NCI-H748 (cell line): Measurements from ENCODE around the gene NMNAT2.

ENCODE experiments used
- DNase-seq: peaks from one replicate; lab custom pipeline; 2025; ENCODE audit not compliant: unreplicated experiment; lab: John Stamatoyannopoulos, UW

NMNAT2 gene

DNA sequence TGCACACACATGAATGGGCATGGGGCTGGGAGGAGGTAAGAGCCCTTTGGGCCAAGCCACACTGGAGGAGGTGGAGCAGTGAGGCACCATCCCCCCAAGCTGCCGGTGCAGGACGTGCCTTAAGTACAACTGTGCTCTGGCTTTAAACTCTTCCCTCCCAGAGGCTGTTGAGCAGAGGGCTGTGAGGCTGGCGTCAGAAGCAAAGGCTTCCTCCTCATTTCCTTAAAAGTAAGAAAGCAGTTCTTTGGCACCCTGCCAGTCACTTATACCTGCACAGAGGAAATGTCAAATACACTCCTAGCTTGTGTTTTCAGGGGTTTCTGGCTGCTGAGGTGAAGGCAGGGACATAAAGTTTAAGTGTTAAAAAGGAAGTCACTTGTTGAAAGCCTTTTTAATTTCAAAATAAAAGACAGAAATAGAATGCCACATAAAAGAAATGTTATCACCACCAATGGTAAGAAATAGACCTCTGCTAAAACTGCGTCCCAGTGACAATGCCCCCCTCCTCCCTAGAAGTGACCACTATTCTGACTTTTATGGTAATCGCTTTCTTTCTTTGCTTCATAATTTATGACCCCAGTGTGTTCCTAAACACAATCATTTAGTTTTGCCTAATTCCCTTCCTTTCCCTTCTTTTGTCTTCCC is 199.1 kb downstream of the NMNAT2 start:
- peak; percentile 25 for DNase-seq

DNA sequence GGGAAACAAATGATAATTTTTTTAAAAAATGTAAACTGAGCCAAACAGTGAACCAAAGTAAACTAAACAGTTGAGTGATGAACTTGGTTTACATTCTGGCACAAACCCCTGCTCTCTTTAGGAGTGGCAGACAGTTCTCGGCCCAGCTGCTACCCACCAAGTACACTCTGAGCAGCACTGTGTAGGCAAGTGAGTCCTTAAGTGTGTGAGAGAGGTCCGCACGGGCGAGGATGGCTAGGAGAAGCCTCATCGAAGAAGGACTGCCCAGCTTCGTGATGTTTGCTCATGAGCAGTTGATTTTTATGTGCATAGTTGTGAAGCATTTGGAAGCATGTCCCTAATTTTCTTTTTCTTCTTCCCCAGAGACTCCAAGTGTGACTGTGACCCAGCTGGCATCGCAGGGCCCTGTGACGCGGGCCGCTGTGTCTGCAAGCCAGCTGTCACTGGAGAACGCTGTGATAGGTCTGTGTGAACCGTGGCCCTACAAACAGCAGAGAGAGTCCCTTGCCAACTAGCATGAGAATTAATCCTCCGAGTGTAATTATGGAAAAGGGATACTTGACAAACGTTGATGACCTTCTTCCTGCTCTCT is 200.1 kb downstream of the NMNAT2 start:
- peak; percentile 18 for DNase-seq

DNA sequence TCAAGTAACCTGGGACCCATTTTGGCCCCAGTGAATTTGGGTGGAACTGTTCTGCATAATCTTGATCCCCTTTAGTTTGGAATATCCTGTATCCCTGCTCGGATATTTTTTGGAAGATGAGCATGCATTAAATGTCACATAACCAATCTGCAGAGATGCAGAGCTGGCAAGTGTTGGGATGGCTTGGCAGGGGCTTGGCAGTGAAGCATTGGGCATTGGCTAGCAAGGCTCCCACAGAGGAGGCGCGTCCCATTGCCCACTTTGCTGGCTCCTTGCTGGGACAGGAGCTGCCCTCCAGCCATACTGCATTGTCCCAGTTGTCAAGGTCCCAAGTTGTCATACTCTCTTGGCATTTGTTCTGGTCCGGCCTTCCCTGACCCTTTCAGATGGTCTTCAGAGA is 202.2 kb downstream of the NMNAT2 start:
- DNase-seq: no peak

DNA sequence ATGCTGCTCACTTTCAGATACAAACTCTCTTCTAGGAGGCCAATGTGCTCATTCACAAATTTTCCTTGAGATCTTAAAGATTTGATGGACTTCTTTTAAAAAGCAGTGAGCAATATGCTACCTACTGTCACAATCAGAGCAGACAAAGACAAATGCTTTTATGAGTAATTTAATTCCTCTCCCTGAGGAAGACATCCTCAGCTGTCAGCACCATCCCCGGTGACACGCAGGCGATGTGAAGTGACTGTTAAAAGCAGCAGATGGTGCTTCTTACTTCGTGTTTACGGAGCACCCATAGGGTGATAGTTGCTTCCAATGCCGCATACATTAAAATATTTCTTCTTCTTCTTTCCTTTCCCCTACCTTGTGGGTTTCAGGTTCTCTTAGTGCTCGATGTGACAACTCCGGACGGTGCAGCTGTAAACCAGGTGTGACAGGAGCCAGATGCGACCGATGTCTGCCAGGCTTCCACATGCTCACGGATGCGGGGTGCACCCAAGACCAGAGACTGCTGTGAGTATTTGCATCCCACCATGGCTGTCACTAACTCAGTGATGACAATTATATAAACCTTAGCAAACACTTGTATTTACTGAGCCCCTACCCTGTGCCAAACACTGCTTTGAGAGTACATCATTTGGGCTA is 203.0 kb downstream of the NMNAT2 start:
- DNase-seq: no peak

DNA sequence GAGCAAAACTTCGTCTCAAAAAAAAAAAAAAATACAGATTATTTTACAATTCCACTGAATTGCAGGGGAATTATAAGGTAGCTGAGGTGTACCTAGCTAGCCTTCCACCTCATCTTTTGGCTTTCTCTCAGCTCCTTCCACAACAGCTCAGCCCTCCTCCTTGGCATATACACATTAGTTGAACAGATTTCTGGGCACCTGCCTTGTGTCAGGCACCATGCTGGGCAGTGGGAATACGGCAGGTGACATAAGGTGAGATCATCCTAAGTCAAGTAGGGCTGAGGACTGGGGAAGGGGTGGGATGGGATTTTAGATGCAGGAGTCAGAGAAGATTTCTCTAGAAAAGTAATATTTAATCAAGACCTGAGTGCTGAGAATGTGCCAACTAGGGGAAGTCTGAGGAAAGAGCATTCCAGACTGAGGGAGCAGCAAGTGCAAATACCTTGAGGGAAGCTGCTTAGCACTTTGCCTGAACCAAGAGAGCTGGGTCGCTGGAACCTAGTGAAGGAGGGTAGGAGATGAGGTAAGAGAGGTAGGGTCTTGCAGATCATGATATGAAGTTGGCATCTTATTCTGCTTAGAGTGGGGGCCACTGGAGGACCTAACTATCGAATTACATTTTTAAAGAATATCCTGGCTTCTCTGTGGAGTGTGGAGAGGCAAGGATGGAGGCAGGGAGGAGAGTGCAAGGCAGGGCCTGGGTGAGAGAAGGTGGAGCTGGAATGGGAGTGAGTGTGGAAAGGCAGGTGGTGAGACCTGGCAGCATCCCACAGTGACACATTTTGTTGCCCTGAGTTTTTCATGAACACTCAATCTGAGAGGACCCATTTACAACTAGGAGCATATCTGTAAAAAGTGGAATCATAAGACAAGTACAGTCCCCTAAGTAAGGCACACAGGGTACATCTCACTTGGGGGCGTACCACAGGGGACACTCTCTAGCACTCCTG is 203.9 kb downstream of the NMNAT2 start:
- no peak for DNase-seq

DNA sequence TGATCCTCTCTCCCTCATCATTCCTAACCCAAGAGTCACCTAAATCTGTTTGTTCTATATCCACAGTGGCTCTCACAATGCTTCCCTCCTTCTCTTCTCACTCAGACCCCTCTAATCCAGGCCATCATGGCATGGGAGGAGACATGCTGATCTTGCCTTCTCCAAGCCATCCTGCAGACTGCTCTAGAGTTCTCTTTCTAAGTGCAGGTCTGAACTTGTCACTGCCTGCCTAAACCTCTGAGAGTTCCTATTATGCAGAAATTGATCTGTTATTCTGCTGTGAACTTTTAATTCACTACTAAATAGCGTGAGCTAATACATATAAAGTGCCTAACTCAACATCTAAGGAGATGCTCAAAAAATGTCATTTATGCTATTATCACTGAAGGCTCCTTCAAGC is 205.3 kb downstream of the NMNAT2 start:
- no peak for DNase-seq

DNA sequence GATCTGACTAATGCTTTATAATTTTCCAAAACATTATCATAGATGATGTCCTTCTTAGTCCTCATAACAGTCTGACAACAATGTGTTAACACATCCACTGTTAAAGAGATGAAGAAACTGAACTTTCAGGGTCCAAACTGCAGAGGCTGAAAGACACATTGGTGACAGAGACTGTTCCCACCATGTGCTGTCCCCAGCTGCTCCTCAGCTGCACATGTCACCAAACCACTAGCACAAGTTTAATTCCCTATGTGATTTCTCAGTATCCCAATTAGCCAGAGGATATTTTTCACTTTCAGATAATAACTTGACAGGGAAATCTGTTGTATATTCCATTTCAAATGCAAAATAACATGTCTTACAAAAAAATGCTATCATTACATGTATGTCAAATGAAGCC is 207.5 kb downstream of the NMNAT2 start:
- DNase-seq: no peak

DNA sequence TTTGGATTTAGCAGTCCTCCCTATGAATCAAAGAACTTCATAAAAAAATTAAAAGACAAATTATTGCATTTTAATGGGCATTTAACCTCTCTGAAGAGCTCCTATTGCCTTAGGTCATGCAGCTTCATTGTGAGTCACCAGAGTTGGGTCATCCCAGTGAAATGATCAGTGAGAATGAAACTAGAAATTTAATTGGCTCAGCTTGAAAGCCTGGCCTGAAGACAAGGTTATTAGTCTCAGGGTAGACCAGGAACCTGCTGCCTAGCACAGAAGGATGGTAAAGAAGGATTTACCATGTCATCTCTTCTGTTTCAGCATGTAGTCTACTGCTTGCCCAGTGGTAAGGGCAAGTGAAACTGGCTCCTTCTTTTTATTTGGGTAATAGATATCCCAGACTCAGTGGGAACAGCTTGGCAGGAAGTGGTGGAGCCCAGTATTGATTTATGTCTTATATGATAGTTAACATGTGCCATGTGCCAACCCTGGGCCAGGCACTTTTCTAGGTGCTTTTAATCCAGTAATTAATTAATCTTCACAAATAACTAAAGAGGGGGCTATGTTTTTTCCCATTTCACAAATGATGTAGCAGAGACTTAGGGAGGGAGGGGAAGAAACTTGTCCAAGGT is 208.5 kb downstream of the NMNAT2 start:
- no peak for DNase-seq

DNA sequence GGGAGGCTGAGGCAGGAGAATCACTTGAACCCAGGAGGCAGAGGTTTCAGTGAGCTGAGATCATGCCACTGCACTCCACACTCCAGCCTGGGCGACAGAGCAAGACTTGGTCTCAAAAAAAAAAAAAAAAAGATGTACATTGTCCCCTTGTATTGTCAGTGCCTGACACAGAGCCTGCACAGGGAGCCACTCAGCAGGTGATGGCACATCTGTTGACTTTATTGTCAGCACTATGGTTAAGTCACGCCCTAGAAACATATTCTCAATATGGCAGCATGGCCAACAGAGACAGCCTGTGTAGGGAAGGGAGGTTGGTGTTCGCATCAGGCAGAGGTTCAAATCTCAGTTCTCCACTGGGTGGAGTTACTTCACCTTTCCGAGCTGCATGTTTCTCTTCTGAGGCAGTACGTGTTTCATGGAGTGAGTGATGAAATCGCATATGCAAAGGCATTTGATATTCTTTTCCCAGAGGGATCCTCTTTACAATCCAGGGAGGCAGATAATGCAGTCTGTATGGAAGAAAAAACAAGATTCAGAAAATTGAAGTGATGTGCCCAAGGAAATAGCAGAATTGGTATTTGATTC is 211.6 kb downstream of the NMNAT2 start:
- peak; percentile 3 for DNase-seq

DNA sequence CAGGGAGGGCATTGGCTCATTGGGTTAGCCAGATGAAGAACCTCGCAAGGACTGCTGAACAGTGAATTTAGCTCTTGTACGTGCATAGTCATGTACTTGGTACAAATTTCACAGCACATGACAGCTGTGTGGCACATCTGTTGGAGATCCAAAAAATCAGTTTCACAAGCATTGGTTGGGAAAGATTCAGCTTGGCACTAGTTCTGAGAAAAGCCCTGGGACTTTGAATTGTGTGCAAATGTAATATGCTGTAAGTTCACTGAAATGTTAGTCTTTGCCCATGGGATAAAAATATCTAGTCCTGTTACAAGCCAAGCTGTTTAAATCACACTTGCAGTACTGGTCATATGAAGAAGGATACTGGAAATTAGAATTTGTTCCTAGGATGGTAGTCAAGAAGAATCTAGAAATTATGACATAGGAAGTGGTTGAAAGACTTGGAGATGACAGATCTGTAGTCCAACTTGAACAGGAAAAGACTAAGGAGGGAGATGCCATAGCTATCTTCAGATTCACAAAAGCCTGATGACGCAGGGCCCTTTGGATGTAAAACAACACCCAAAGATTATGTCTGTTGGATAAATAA is 212.9 kb downstream of the NMNAT2 start:
- no peak for DNase-seq

DNA sequence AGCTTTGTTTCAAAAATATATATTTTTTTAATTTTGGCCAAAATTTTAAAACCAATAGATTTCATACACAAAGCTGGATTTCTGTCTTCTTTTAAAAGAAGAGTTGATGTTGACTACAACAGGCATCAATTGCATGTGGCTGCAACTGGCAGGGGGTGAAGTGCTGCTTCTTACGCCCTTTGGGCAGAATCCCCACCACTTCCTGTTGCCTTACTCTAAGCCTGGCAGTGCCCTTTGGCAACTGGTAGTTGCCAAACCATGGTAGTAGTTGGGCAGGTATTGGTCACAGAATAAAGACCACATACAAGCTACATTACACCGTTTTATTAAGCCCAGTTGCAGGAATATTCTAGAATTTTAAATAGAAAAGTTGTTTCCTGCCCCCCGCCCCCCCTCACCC is 215.1 kb downstream of the NMNAT2 start:
- DNase-seq: no peak

DNA sequence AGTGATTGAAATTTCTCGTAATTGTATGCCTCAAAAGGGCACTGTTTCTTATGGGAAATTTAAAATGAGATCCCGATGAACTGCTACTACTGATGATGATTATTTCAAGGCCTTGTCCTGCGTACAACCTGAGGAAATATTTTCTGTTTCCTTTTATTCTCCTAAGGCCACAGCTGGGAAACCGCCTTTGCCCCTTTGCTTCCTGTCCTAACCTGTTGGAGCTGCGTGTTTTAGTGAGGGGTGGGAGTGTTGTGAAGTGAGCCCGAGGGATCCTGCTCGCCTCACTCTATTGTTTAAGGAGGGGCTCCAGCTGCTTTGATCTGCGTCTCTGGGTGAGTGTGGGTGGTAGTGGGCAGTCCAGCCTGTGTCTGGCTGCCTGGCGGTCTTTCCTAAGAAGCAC is 217.7 kb downstream of the NMNAT2 start:
- no peak for DNase-seq

DNA sequence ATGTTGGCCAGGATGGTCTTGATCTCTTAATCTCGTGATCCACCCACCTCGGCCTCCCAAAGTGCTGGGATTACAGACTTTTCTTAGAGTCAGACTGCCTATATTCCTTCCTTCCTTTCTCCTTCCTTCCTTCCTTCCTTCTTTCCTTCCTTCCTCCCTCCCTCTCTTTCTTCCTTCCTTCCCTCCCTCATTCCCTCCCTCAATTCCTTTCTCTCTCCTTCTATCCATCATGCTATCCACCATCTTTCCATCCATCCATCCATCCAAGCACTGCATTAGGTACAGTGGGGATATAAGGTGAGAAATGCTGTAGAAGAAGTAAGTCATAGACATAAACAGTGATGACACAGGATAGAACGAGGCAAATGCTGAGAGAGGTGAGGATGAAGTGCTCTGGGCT is 218.9 kb downstream of the NMNAT2 start:
- no peak for DNase-seq

DNA sequence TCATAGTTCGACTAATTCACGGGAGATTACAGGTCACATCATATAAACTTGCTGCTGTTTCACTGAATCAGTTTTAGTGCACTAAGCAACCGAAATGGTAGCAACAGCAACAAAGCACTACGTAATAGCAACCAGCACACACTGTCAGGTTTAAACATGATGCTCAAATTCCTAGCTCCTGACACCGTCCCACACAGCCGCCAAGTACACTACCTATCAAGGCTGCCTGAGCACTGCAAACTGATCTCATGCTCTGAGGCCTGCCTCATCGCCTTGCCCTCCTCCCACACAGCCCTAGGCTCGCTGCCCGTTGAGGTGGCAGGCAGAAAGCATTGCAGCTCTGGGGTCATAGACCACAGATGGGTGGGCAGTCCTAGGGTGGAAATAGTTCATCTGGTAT is 219.7 kb downstream of the NMNAT2 start:
- DNase-seq: no peak
